ENCODE results near the gene PTAFR. TPM values are rescaled to one million over a fixed set of nuclear protein-coding genes. Genes with fewer than 3 reads are reported as not detected.

Gene PTAFR
- total and polyA plus RNA-seq, 2 of the 8 experiments (the other 6 are each of a cell fraction or from before 2014, with no cell fraction given), result 1.2 to 4.9 TPM

GRCh38 chr1:28194326-28195035 lies 18.0 kb upstream of the PTAFR start (continued):
- TF ChIP-seq CHD7 (IDR thresholded peaks at IDR 0.05; ENCODE audit: insufficient replicate concordance, low read length), result no peak
- no peak for TF ChIP-seq BACH1 (IDR thresholded peaks at IDR 0.05; ENCODE audit: low read length)
- TF ChIP-seq RFX5 (IDR thresholded peaks at IDR 0.05; ENCODE audit: borderline replicate concordance, low read depth, low read length), result no peak
- no peak for TF ChIP-seq BCL11A (IDR thresholded peaks at IDR 0.05; ENCODE audit: low read depth in 2 of 2, low read length in 2 of 2)
- TF ChIP-seq CHD2 (IDR thresholded peaks at IDR 0.05; ENCODE audit: low read length), result no peak
